Keratinocyte (primary cell): ENCODE measurements around the gene BLOC1S6. TPM values are rescaled to one million over a fixed set of nuclear protein-coding genes. Genes with fewer than 3 reads are reported as not detected.
"Not testable (repeated sequence)": the region's sequence is repeated elsewhere in the genome, so short reads cannot be mapped to it uniquely, and the experiment has no call there.

ENCODE experiments used
- DNase-seq: peaks from one replicate; pipeline ENCODE4 v3.0.0-alpha.2; 2011; ENCODE audit warnings: low read depth, missing footprints, low spot score
- FAIRE-seq: peaks from 2 replicates; lab custom pipeline; 2011; peaks lifted over from hg19 to GRCh38; lab: Jason Lieb, UNC
- H2AFZ ChIP-seq: 2 replicates; pipeline ENCODE4 v1.6.0; 2012; ENCODE audit warnings: low read length, control low read depth, inconsistent platforms; ENCODE audit not compliant: control insufficient read depth
- H3K27ac ChIP-seq: 2 replicates; pipeline ENCODE4 v1.5.1; 2011; ENCODE audit warnings: low read length; ENCODE audit not compliant: control insufficient read depth, insufficient read depth
- H3K27me3 ChIP-seq: 3 replicates; pipeline ENCODE4 v1.6.0; 2011; ENCODE audit warnings: low read length; ENCODE audit not compliant: control insufficient read depth, insufficient read depth; ENCODE audit errors: extremely low read depth
- H3K36me3 ChIP-seq, 2 experiments: 2 replicates in 1 of 2; 3 replicates in 1 of 2; pipeline ENCODE4 v1.5.1; 2011; ENCODE audit warnings: low read length in 2 of 2, mild to moderate bottlenecking in 1 of 2; ENCODE audit not compliant: control insufficient read depth in 2 of 2, insufficient read depth in 2 of 2; ENCODE audit errors: extremely low read depth in 1 of 2
- H3K4me1 ChIP-seq: 3 replicates; pipeline ENCODE4 v1.5.1; 2011; ENCODE audit warnings: low read length; ENCODE audit not compliant: control insufficient read depth, insufficient read depth; ENCODE audit errors: extremely low read depth
- H3K4me2 ChIP-seq: 3 replicates; pipeline ENCODE4 v1.6.0; 2011; ENCODE audit warnings: low read depth, low read length; ENCODE audit not compliant: control insufficient read depth, insufficient read depth; ENCODE audit errors: extremely low read depth
- H3K4me3 ChIP-seq, 3 experiments: fragments of 200-600 bp in 1 of 3; sonication (generic) in 1 of 3; 2 replicates in 2 of 3; 3 replicates in 1 of 3; pipeline ENCODE4 v1.5.1; 2011 to 2016; ENCODE audit warnings: low read length in 3 of 3, mild to moderate bottlenecking in 3 of 3, control low read depth in 2 of 3, inconsistent platforms in 1 of 3, low read depth in 1 of 3, mixed read lengths in 1 of 3, mixed run types in 1 of 3, moderate library complexity in 1 of 3; ENCODE audit not compliant: control insufficient read depth in 2 of 3, insufficient read depth in 2 of 3; ENCODE audit errors: extremely low read depth in 1 of 3
- H3K79me2 ChIP-seq: 2 replicates; pipeline ENCODE4 v1.6.0; 2012; ENCODE audit warnings: low read length; ENCODE audit not compliant: control insufficient read depth, insufficient read depth
- H3K9ac ChIP-seq: 3 replicates; pipeline ENCODE4 v1.6.0; 2011; ENCODE audit warnings: low read length; ENCODE audit not compliant: control insufficient read depth, insufficient read depth; ENCODE audit errors: extremely low read depth
- H3K9me1 ChIP-seq: 3 replicates; pipeline ENCODE4 v1.6.0; 2011; ENCODE audit warnings: low read length; ENCODE audit not compliant: control insufficient read depth, insufficient read depth; ENCODE audit errors: extremely low read depth
- H3K9me3 ChIP-seq: 2 replicates; pipeline ENCODE4 v1.5.1; 2012; ENCODE audit warnings: low read depth, low read length; ENCODE audit not compliant: control insufficient read depth
- H4K20me1 ChIP-seq: 3 replicates; pipeline ENCODE4 v1.6.0; 2011; ENCODE audit warnings: low read length; ENCODE audit not compliant: control insufficient read depth, insufficient read depth; ENCODE audit errors: extremely low read depth
- EZH2 ChIP-seq: IDR thresholded peaks from one replicate; pipeline ENCODE4 v1.6.1; 2012; ENCODE audit warnings: inconsistent platforms, mild to moderate bottlenecking, low read length, moderate library complexity
- dilution Hi-C: fragments of 300-500 bp; cut with MboI; formaldehyde crosslinking; loops from one replicate; pipeline ENCODE4 v1.7.0; 2020; ENCODE audit warnings: low sequenced_read_pairs; ENCODE audit not compliant: extremely low pct_ligation_motif_present
- polyA plus RNA-seq, 5 experiments: library from polyadenylated mRNA; depleted of rRNA in 3 of 5; stranded (reverse) in 3 of 5; stranded (forward) in 1 of 5; unstranded in 1 of 5; fragments of >200 nt; gene quantifications; 1 replicate in 1 of 5; 2 replicates in 3 of 5; 3 replicates in 1 of 5; pipeline versions ENCODE4 v1.2.1 to v1.2.3, GENCODE V29; 2011 to 2012; ENCODE audit warnings: missing spikeins in 2 of 5, low read depth in 1 of 5, low replicate concordance in 1 of 5
- TF ChIP-seq, protein P1 (sequence below), 3 experiments: IDR thresholded peaks in 1 of 3; conservative IDR thresholded peaks in 1 of 3; optimal IDR thresholded peaks in 1 of 3; 2 replicates in 2 of 3; 3 replicates in 1 of 3; pipeline versions ENCODE3 to v1.5.1; 2011; ENCODE audit warnings: low read length in 3 of 3, mild to moderate bottlenecking in 3 of 3, moderate library complexity in 2 of 3, control low read depth in 1 of 3, inconsistent platforms in 1 of 3; ENCODE audit not compliant: insufficient read depth in 2 of 3; ENCODE audit errors: extremely low read depth in 1 of 3

Gene BLOC1S6
- polyA plus RNA-seq, 1 donor (not counting 4 experiments of a cell fraction or from before 2014, with no cell fraction given), result 15.5 TPM

GRCh38 chr15:45648521-45649200 is 61.5 kb downstream of the BLOC1S6 start:
- peak; percentile 94 for FAIRE-seq
- H3K4me3 ChIP-seq, result peak overlapping the region in 2 of 3 experiments; percentile 44 to 57
- peak overlapping the region; percentile 56 for H2AFZ ChIP-seq
- H4K20me1 ChIP-seq, result no peaks in the 10 kb centered on the region
- H3K79me2 ChIP-seq, result peaks cover 80% of the 10 kb centered on the region
- H3K36me3 ChIP-seq, result peaks cover 1 to 4% of the 10 kb centered on the region in 2 experiments
- no peaks in the 10 kb centered on the region for H3K27me3 ChIP-seq
- peak overlapping the region; percentile 65 for H3K9ac ChIP-seq
- TF ChIP-seq, protein P1, sequence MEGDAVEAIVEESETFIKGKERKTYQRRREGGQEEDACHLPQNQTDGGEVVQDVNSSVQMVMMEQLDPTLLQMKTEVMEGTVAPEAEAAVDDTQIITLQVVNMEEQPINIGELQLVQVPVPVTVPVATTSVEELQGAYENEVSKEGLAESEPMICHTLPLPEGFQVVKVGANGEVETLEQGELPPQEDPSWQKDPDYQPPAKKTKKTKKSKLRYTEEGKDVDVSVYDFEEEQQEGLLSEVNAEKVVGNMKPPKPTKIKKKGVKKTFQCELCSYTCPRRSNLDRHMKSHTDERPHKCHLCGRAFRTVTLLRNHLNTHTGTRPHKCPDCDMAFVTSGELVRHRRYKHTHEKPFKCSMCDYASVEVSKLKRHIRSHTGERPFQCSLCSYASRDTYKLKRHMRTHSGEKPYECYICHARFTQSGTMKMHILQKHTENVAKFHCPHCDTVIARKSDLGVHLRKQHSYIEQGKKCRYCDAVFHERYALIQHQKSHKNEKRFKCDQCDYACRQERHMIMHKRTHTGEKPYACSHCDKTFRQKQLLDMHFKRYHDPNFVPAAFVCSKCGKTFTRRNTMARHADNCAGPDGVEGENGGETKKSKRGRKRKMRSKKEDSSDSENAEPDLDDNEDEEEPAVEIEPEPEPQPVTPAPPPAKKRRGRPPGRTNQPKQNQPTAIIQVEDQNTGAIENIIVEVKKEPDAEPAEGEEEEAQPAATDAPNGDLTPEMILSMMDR (optimal IDR thresholded peaks at IDR 0.05 in 1 of 3, IDR thresholded peaks at IDR 0.05 in 1 of 3, conservative IDR thresholded peaks at IDR 0.05 in 1 of 3; ENCODE audit: extremely low read depth in 1 of 3, insufficient read depth in 2 of 3, low read length in 3 of 3), result no peak
- no peak for TF ChIP-seq EZH2
- dilution Hi-C loops, result no loop called here
- DNase-seq, result no peak
- peaks cover 33% of the 10 kb centered on the region for H3K4me1 ChIP-seq
- H3K9me1 ChIP-seq, result peaks cover 3% of the 10 kb centered on the region
- H3K27ac ChIP-seq, result peak overlapping the region; percentile 91
- H3K9me3 ChIP-seq, result no peaks in the 10 kb centered on the region
- peak overlapping the region; percentile 86 for H3K4me2 ChIP-seq

DNA sequence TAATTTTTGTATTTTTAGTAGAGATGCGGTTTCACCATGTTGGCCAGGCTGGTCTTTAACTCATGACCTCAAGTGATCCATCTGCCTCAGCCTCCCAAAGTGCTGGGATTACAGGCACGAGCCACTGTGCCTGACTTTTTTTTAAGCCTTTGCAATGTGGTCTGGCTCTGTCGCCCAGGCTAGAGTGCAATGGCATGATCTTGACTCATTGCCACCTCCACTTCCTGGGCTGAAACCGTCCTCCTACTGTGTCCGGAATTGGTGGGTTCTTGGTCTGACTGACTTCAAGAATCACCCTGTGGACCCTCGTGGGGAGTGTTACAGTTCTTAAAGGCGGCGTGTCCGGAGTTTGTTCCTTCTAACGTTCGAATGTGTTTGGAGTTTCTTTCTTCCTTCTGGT is 62.8 kb downstream of the BLOC1S6 start:
- H3K27me3 ChIP-seq, H4K20me1 ChIP-seq, H2AFZ ChIP-seq, FAIRE-seq, H3K9me1 ChIP-seq, H3K27ac ChIP-seq, H3K36me3 ChIP-seq, H3K9me3 ChIP-seq, dilution Hi-C loops, DNase-seq, H3K9ac ChIP-seq, H3K4me3 ChIP-seq, H3K4me2 ChIP-seq: not testable (repeated sequence)
- Histone ChIP-seq H3K4me1 (peaks cover 31% of the 10 kb centered on the region), H3K79me2 (peaks cover 80% of the 10 kb centered on the region)
